Kidney (tissue), 14 donors: ENCODE results near the gene DUSP16. TPM values are rescaled to one million over a fixed set of nuclear protein-coding genes. Genes with fewer than 3 reads are reported as not detected.

ENCODE experiments used
- DNase-seq, 5 donors: peaks; one replicate each; pipeline ENCODE4 v3.0.0-alpha.2; 2013 to 2020
- FAIRE-seq: peaks from 2 replicates; lab custom pipeline; 2012; peaks lifted over from hg19 to GRCh38; lab: Jason Lieb, UNC
- H3K27ac ChIP-seq, 2 donors: one replicate each; pipeline ENCODE4 v1.7.0; 2013; ENCODE audit warnings: low read depth in 2 of 2, low read length in 2 of 2, inconsistent platforms in 1 of 2
- H3K27me3 ChIP-seq: one replicate; pipeline ENCODE4 v1.7.1; 2013; ENCODE audit warnings: low read length, inconsistent platforms; ENCODE audit not compliant: control insufficient read depth, insufficient read depth
- H3K36me3 ChIP-seq, 3 donors: one replicate each; pipeline versions ENCODE4 v1.7.0 to v1.7.1; 2013; ENCODE audit warnings: low read length in 3 of 3, control low read depth in 1 of 3, inconsistent platforms in 1 of 3; ENCODE audit not compliant: insufficient read depth in 3 of 3, control insufficient read depth in 2 of 3
- H3K4me1 ChIP-seq, 3 donors: one replicate each; pipeline versions ENCODE4 v1.7.0 to v1.7.1; 2013; ENCODE audit warnings: low read length in 3 of 3, inconsistent platforms in 1 of 3, low read depth in 1 of 3; ENCODE audit not compliant: control insufficient read depth in 2 of 3, insufficient read depth in 2 of 3
- H3K4me3 ChIP-seq, 3 donors: one replicate each; pipeline versions ENCODE4 v1.7.0 to v1.8.1; 2013; ENCODE audit warnings: low read length in 3 of 3, control low read depth in 1 of 3, inconsistent platforms in 1 of 3
- H3K9ac ChIP-seq, 3 donors: one replicate each; pipeline versions ENCODE4 v1.7.0 to v1.7.1; 2013; ENCODE audit warnings: low read length in 3 of 3, control low read depth in 1 of 3, inconsistent platforms in 1 of 3
- H3K9me3 ChIP-seq, 3 donors: one replicate each; pipeline versions ENCODE4 v1.7.0 to v1.7.1; 2013; ENCODE audit warnings: low read length in 3 of 3, control low read depth in 1 of 3, inconsistent platforms in 1 of 3; ENCODE audit not compliant: control insufficient read depth in 2 of 3, insufficient read depth in 1 of 3
- CTCF ChIP-seq: IDR thresholded peaks from 3 replicates; pipeline ENCODE4 v1.5.1; 2012; ENCODE audit warnings: mild to moderate bottlenecking, moderate library complexity, borderline replicate concordance; ENCODE audit not compliant: insufficient read depth; ENCODE audit errors: extremely low read depth
- intact Hi-C: fragments of 100-400 bp; cut with DNase I; formaldehyde crosslinking; loops from one replicate; pipeline ENCODE4 v1.11.1; 2022
- polyA plus RNA-seq: library from polyadenylated mRNA; stranded (reverse); fragments of 350-450 nt; fragmentation: Illumina TruSeq; extraction: RNeasy Lipid Tissue Mini Kit (QIAGEN cat#74804); gene quantifications from one replicate; pipeline ENCODE4 v1.2.3, GENCODE V29; 2014; ENCODE audit warnings: low read depth, low replicate concordance; ENCODE audit not compliant: insufficient read depth
- total RNA-seq: library from RNA; stranded (reverse); fragmentation: NEBNext Ultra II Directional; extraction: Animal tissue kit (Norgen Biotek cat#: 25700); gene quantifications from one replicate; pipeline ENCODE4 v1.2.1, GENCODE V29; 2021
- donor health status: control.
- donor health status: control.
- donor health status: control.
- donor health status: control.
- donor health status: control.
- donor health status: DM: yes; HTN: yes; CAD: no.
- donor health status: Normal renal cell carcinoma (clear cell type).

Gene DUSP16
- total and polyA plus RNA-seq, 2 donors from 2014 or later: 6.6 to 27.4 TPM

GRCh38 chr12:12586879-12587675 lies 24.4 kb upstream of the DUSP16 start:
- FAIRE-seq: no peak
- intact Hi-C loops: no loop called here

GRCh38 chr12:12585115-12585863 lies 22.6 kb upstream of the DUSP16 start:
- intact Hi-C loops: no loop called here
- Histone ChIP-seq H3K36me3 (no peaks in the 10 kb centered on the region), H3K4me3 (no peak overlapping the region), H3K9ac (no peak overlapping the region), H3K27ac (no peak overlapping the region), H3K27me3 (no peaks in the 10 kb centered on the region), H3K4me1 (peaks cover 0 to 2% (median 0%) of the 10 kb centered on the region in 3 donors), H3K9me3 (no peaks in the 10 kb centered on the region)
- FAIRE-seq: no peak
- no peak for DNase-seq
- no peak for TF ChIP-seq CTCF

More at GRCh38 chr12:12586879-12587675, 24.4 kb upstream of the DUSP16 start:
- TF ChIP-seq CTCF: no peak
- Histone ChIP-seq H3K4me3 (no peak overlapping the region), H3K4me1 (peaks cover 0 to 2% (median 0%) of the 10 kb centered on the region in 3 donors), H3K9ac (no peak overlapping the region), H3K9me3 (no peaks in the 10 kb centered on the region), H3K36me3 (no peaks in the 10 kb centered on the region), H3K27ac (no peak overlapping the region), H3K27me3 (no peaks in the 10 kb centered on the region)
- DNase-seq: peak in 1 of 5 donors; percentile 24

- no peak overlapping the region for H3K9ac ChIP-seq
- H3K27ac ChIP-seq: no peak overlapping the region
- no peak for TF ChIP-seq CTCF
- H3K36me3 ChIP-seq: no peaks in the 10 kb centered on the region
- intact Hi-C loops: no loop called here
- FAIRE-seq: no peak
- DNase-seq: no peak
- H3K4me3 ChIP-seq: no peak overlapping the region
- peaks cover 0 to 2% (median 0%) of the 10 kb centered on the region in 3 donors for H3K4me1 ChIP-seq
- no peaks in the 10 kb centered on the region for H3K9me3 ChIP-seq
- H3K27me3 ChIP-seq: no peaks in the 10 kb centered on the region
Observed at GRCh38 chr12:12583510-12584178, 21.0 kb upstream of the DUSP16 start.
